Trophoblast cell (in vitro differentiated cells and primary cell): ENCODE measurements around the gene PRKCE.

Experiments
- DNase-seq, 2 donors: peaks; one replicate each; pipeline ENCODE4 v3.0.0-alpha.2; 2016
- H2AFZ ChIP-seq: 2 replicates; pipeline ENCODE4 v1.6.1; 2013; ENCODE audit warnings: low read length, moderate library complexity, mild to moderate bottlenecking; ENCODE audit not compliant: insufficient read depth, poor library complexity
- H2AK5ac ChIP-seq: 2 replicates; pipeline ENCODE4 v1.6.1; 2013; ENCODE audit warnings: mild to moderate bottlenecking, low read length
- H2BK120ac ChIP-seq: 2 replicates; pipeline ENCODE4 v1.6.1; 2013; ENCODE audit warnings: low read length, mild to moderate bottlenecking, moderate library complexity; ENCODE audit not compliant: insufficient read depth, poor library complexity
- H2BK12ac ChIP-seq: 2 replicates; pipeline ENCODE4 v1.6.1; 2013; ENCODE audit warnings: mild to moderate bottlenecking, low read length, moderate library complexity
- H2BK5ac ChIP-seq: 2 replicates; pipeline ENCODE4 v1.6.1; 2013; ENCODE audit warnings: low read length, low read depth, moderate library complexity, mild to moderate bottlenecking; ENCODE audit not compliant: poor library complexity
- H3K14ac ChIP-seq: 2 replicates; pipeline ENCODE4 v1.6.1; 2013; ENCODE audit warnings: mild to moderate bottlenecking, low read length
- H3K18ac ChIP-seq: 2 replicates; pipeline ENCODE4 v1.6.1; 2013; ENCODE audit warnings: mild to moderate bottlenecking, low read length
- H3K23ac ChIP-seq: 2 replicates; pipeline ENCODE4 v1.6.1; 2013; ENCODE audit warnings: low read length
- H3K27ac ChIP-seq: 2 replicates; pipeline ENCODE4 v1.5.1; 2013; ENCODE audit warnings: low read depth, mild to moderate bottlenecking, inconsistent platforms, low read length, moderate library complexity
- H3K27me3 ChIP-seq: 2 replicates; pipeline ENCODE4 v1.6.1; 2013; ENCODE audit warnings: inconsistent platforms, mild to moderate bottlenecking, low read length, moderate library complexity; ENCODE audit not compliant: insufficient read depth
- H3K36me3 ChIP-seq, 2 experiments: 1 replicate in 1 of 2; 2 replicates in 1 of 2; pipeline ENCODE4 v1.6.1; 2013; ENCODE audit warnings: low read length in 2 of 2, mild to moderate bottlenecking in 2 of 2, moderate library complexity in 1 of 2; ENCODE audit not compliant: insufficient read depth in 2 of 2, control insufficient read depth in 1 of 2
- H3K4ac ChIP-seq: 2 replicates; pipeline ENCODE4 v1.6.1; 2013; ENCODE audit warnings: low read depth, mild to moderate bottlenecking, low read length, moderate library complexity
- H3K4me1 ChIP-seq, 2 experiments: 1 replicate in 1 of 2; 2 replicates in 1 of 2; pipeline ENCODE4 v1.6.1; 2013; ENCODE audit warnings: low read length in 2 of 2, mild to moderate bottlenecking in 2 of 2, moderate library complexity in 1 of 2; ENCODE audit not compliant: insufficient read depth in 2 of 2, control insufficient read depth in 1 of 2
- H3K4me2 ChIP-seq: 2 replicates; pipeline ENCODE4 v1.6.1; 2013; ENCODE audit warnings: inconsistent platforms, mild to moderate bottlenecking, low read length, moderate library complexity
- H3K4me3 ChIP-seq: 2 replicates; pipeline ENCODE4 v1.5.1; 2013; ENCODE audit warnings: mild to moderate bottlenecking, low read depth, low read length, inconsistent platforms
- H3K79me1 ChIP-seq: one replicate; pipeline ENCODE4 v1.6.1; 2013; ENCODE audit warnings: low read length
- H3K79me2 ChIP-seq: 2 replicates; pipeline ENCODE4 v1.6.1; 2013; ENCODE audit warnings: low read length, mild to moderate bottlenecking; ENCODE audit not compliant: control insufficient read depth, insufficient read depth, poor library complexity
- H3K9ac ChIP-seq: 2 replicates; pipeline ENCODE4 v1.6.1; 2013; ENCODE audit warnings: mild to moderate bottlenecking, low read length
- H3K9me3 ChIP-seq: 2 replicates; pipeline ENCODE4 v1.6.1; 2013; ENCODE audit warnings: low read depth, mild to moderate bottlenecking, control low read depth, inconsistent platforms, low read length; ENCODE audit not compliant: insufficient read depth
- H4K12ac ChIP-seq: 2 replicates; pipeline ENCODE4 v1.6.1; 2013; ENCODE audit warnings: low read depth, mild to moderate bottlenecking, low read length, moderate library complexity
- H4K8ac ChIP-seq: 2 replicates; pipeline ENCODE4 v1.6.1; 2013; ENCODE audit warnings: low read depth, mild to moderate bottlenecking, low read length, moderate library complexity
- H4K91ac ChIP-seq: one replicate; pipeline ENCODE4 v1.6.1; 2013; ENCODE audit warnings: low read depth, mild to moderate bottlenecking, low read length, moderate library complexity
- WGBS: extraction: QIAGEN DNeasy Blood & Tissue Kit; methylation state at CpG from one replicate; pipeline ENCODE4 v1.1.7; 2013; ENCODE audit warnings: missing lambda C conversion rate; ENCODE audit not compliant: insufficient read length, insufficient coverage; ENCODE audit errors: extremely low coverage; 5-methylcytosine and 5-hydroxymethylcytosine counted together

PRKCE gene

GRCh38 chr2:46173030-46173429, 521.6 kb downstream of the PRKCE start:
- Histone ChIP-seq H2AK5ac (no peak overlapping the region), H3K4me1 (peaks cover 39 to 50% of the 10 kb centered on the region in 2 experiments), H3K4me2 (no peak overlapping the region), H2BK12ac (peak overlapping the region; percentile 94), H3K18ac (no peak overlapping the region), H4K8ac (no peak overlapping the region), H3K14ac (peak overlapping the region; percentile 54), H4K91ac (peak overlapping the region; percentile 73), H3K4ac (peak overlapping the region; percentile 31), H3K79me2 (peaks cover 13% of the 10 kb centered on the region), H3K79me1 (peaks cover 58% of the 10 kb centered on the region), H3K23ac (no peak overlapping the region), H3K36me3 (no peaks in the 10 kb centered on the region), H2AFZ (no peak overlapping the region), H3K9me3 (no peaks in the 10 kb centered on the region), H3K9ac (no peak overlapping the region), H4K12ac (no peak overlapping the region), H2BK120ac (peak overlapping the region; percentile 66), H2BK5ac (peak overlapping the region; percentile 24), H3K27ac (no peak overlapping the region), H3K27me3 (no peaks in the 10 kb centered on the region), H3K4me3 (no peak overlapping the region)
- WGBS = no CpG with 5 or more reads among the region's 4 CpGs
- DNase-seq = no peak

GRCh38 chr2:46173636-46174250, 522.3 kb downstream of the PRKCE start:
- Histone ChIP-seq H2AFZ (no peak overlapping the region), H3K18ac (peak overlapping the region; percentile 91), H3K36me3 (no peaks in the 10 kb centered on the region), H2BK120ac (peak overlapping the region; percentile 97), H4K8ac (peak overlapping the region; percentile 75), H4K91ac (peak overlapping the region; percentile 97), H3K14ac (peak overlapping the region; percentile 94), H3K9ac (peak overlapping the region; percentile 28), H3K4me2 (no peak overlapping the region), H3K9me3 (no peaks in the 10 kb centered on the region), H3K27me3 (no peaks in the 10 kb centered on the region), H2BK12ac (peak overlapping the region; percentile 98), H3K27ac (peak overlapping the region; percentile 28), H4K12ac (no peak overlapping the region), H2BK5ac (peak overlapping the region; percentile 67), H3K79me1 (peaks cover 53% of the 10 kb centered on the region), H3K79me2 (peaks cover 12% of the 10 kb centered on the region), H2AK5ac (peak overlapping the region; percentile 99), H3K4me1 (peaks cover 36 to 45% of the 10 kb centered on the region in 2 experiments), H3K4me3 (no peak overlapping the region), H3K23ac (no peak overlapping the region), H3K4ac (peak overlapping the region; percentile 84)
- peak in 1 of 2 donors; percentile 37 for DNase-seq
- WGBS = no CpG with 5 or more reads among the region's 7 CpGs

GRCh38 chr2:46174345-46175170, 523.1 kb downstream of the PRKCE start:
- Histone ChIP-seq H3K4me1 (peaks cover 32 to 41% of the 10 kb centered on the region in 2 experiments), H3K23ac (no peak overlapping the region), H2AFZ (no peak overlapping the region), H3K36me3 (no peaks in the 10 kb centered on the region), H3K14ac (peak overlapping the region; percentile 57), H4K12ac (no peak overlapping the region), H2BK12ac (peak overlapping the region; percentile 98), H3K27ac (peak overlapping the region; percentile 28), H3K4ac (peak overlapping the region; percentile 88), H3K4me2 (no peak overlapping the region), H3K79me1 (peaks cover 53% of the 10 kb centered on the region), H2BK120ac (peak overlapping the region; percentile 97), H3K9me3 (no peaks in the 10 kb centered on the region), H3K79me2 (peaks cover 13% of the 10 kb centered on the region), H4K8ac (peak overlapping the region; percentile 75), H2AK5ac (peak overlapping the region; percentile 99), H2BK5ac (peak overlapping the region; percentile 25), H3K4me3 (no peak overlapping the region), H3K18ac (peak overlapping the region; percentile 91), H3K9ac (no peak overlapping the region), H4K91ac (peak overlapping the region; percentile 97), H3K27me3 (no peaks in the 10 kb centered on the region)
- WGBS = no CpG with 5 or more reads among the region's 14 CpGs
- DNase-seq = peak; percentile 54 to 69

GRCh38 chr2:46175419-46175818, 523.9 kb downstream of the PRKCE start:
- Histone ChIP-seq H3K27me3 (no peaks in the 10 kb centered on the region), H2AK5ac (no peak overlapping the region), H4K91ac (no peak overlapping the region), H2AFZ (no peak overlapping the region), H3K4ac (no peak overlapping the region), H3K14ac (no peak overlapping the region), H3K9ac (no peak overlapping the region), H3K18ac (no peak overlapping the region), H3K4me3 (no peak overlapping the region), H2BK120ac (no peak overlapping the region), H4K8ac (no peak overlapping the region), H3K27ac (peak overlapping the region; percentile 22), H3K79me1 (peaks cover 59% of the 10 kb centered on the region), H4K12ac (no peak overlapping the region), H3K9me3 (no peaks in the 10 kb centered on the region), H3K4me1 (peaks cover 39 to 48% of the 10 kb centered on the region in 2 experiments), H3K4me2 (no peak overlapping the region), H3K23ac (no peak overlapping the region), H3K36me3 (no peaks in the 10 kb centered on the region), H2BK5ac (no peak overlapping the region), H3K79me2 (peaks cover 14% of the 10 kb centered on the region), H2BK12ac (no peak overlapping the region)
- peak; percentile 77 to 95 for DNase-seq
- no CpG with 5 or more reads among the region's 4 CpGs for WGBS
